Embryonic facial prominence (tissue), 1 donor: Measurements from ENCODE around the gene YIPF4.
A peak's percentile ranks its signal among the peaks of the same experiment; 100 is the strongest.
"Not testable (repeated sequence)": the region's sequence is repeated elsewhere in the genome, so short reads cannot be mapped to it uniquely, and the experiment has no call there.

Experiments used
- DNase-seq: peaks from one replicate; pipeline ENCODE4 v3.0.0-alpha.2; 2016; ENCODE audit errors: extremely low spot score

Gene YIPF4

GRCh38 chr2:32289165-32289999 is 11.7 kb downstream of the YIPF4 start:
- DNase-seq, result no peak

- no peak for DNase-seq
Measured at GRCh38 chr2:32290000-32290339, 12.3 kb downstream of the YIPF4 start.

GRCh38 chr2:32291746-32292145 is 14.0 kb downstream of the YIPF4 start:
- no peak for DNase-seq

GRCh38 chr2:32293493-32293892 is 15.8 kb downstream of the YIPF4 start:
- not testable (repeated sequence) for DNase-seq

GRCh38 chr2:32293966-32294562 is 16.4 kb downstream of the YIPF4 start:
- not testable (repeated sequence) for DNase-seq

- DNase-seq, result no peak
Measured at GRCh38 chr2:32310577-32310976, 32.9 kb downstream of the YIPF4 start.

- DNase-seq, result no peak
Measured at GRCh38 chr2:32314886-32315285, 37.2 kb downstream of the YIPF4 start.

- DNase-seq, result not testable (repeated sequence)
Measured at GRCh38 chr2:32328679-32329078, 51.0 kb downstream of the YIPF4 start.

GRCh38 chr2:32329180-32329980 is 51.7 kb downstream of the YIPF4 start:
- not testable (repeated sequence) for DNase-seq

- DNase-seq, result no peak
Measured at GRCh38 chr2:32330136-32330535, 52.4 kb downstream of the YIPF4 start.

- no peak for DNase-seq
Measured at GRCh38 chr2:32342801-32343200, 65.1 kb downstream of the YIPF4 start.

- DNase-seq, result not testable (repeated sequence)
Measured at GRCh38 chr2:32350797-32351196, 73.1 kb downstream of the YIPF4 start.

- no peak for DNase-seq
Measured at GRCh38 chr2:32355976-32356680, 78.4 kb downstream of the YIPF4 start.

- DNase-seq, result peak; percentile 83
Measured at GRCh38 chr2:32356681-32357317, 79.1 kb downstream of the YIPF4 start, which contains the start of gene BIRC6. TSS of gene BIRC6 (plus strand) at chr2:32357023. CDS start at chr2:32357162, 139 bp downstream.

- no peak for DNase-seq
Measured at GRCh38 chr2:32357318-32358110, 79.8 kb downstream of the YIPF4 start.

- DNase-seq, result no peak
Measured at GRCh38 chr2:32358111-32358482, 80.4 kb downstream of the YIPF4 start.

GRCh38 chr2:32360416-32360815 is 82.7 kb downstream of the YIPF4 start:
- no peak for DNase-seq

- DNase-seq, result not testable (repeated sequence)
Measured at GRCh38 chr2:32362997-32363396, 85.3 kb downstream of the YIPF4 start.

GRCh38 chr2:32363597-32363996 is 85.9 kb downstream of the YIPF4 start:
- DNase-seq, result no peak

- not testable (repeated sequence) for DNase-seq
Measured at GRCh38 chr2:32364290-32364689, 86.6 kb downstream of the YIPF4 start.
